Neuronal stem cell (in vitro differentiated cells): ENCODE data around the gene PKD2.

Experiments used
- DNase-seq: peaks from one replicate; pipeline ENCODE4 v3.0.0-alpha.2; 2013; ENCODE audit warnings: low spot score
- H2AFZ ChIP-seq: one replicate; pipeline ENCODE4 v1.6.1; 2013; ENCODE audit warnings: mild to moderate bottlenecking, low read length, inconsistent platforms
- H2AK5ac ChIP-seq: 2 replicates; pipeline ENCODE4 v1.6.1; 2013; ENCODE audit warnings: low read depth, mild to moderate bottlenecking, inconsistent platforms, low read length, moderate library complexity, mixed read lengths
- H2BK120ac ChIP-seq: 2 replicates; pipeline ENCODE4 v1.6.1; 2013; ENCODE audit warnings: low read depth, mild to moderate bottlenecking, inconsistent platforms, low read length, moderate library complexity, mixed read lengths
- H2BK12ac ChIP-seq: one replicate; pipeline ENCODE4 v1.6.1; 2013; ENCODE audit warnings: low read length, inconsistent platforms
- H2BK15ac ChIP-seq: 2 replicates; pipeline ENCODE4 v1.6.1; 2013; ENCODE audit warnings: mild to moderate bottlenecking, low read length, inconsistent platforms, mixed read lengths
- H2BK5ac ChIP-seq: one replicate; pipeline ENCODE4 v1.6.1; 2013; ENCODE audit warnings: inconsistent platforms, mild to moderate bottlenecking, low read length, moderate library complexity
- H3K14ac ChIP-seq: one replicate; pipeline ENCODE4 v1.6.1; 2013; ENCODE audit warnings: low read length, inconsistent platforms
- H3K18ac ChIP-seq: 2 replicates; pipeline ENCODE4 v1.6.1; 2013; ENCODE audit warnings: low read length, inconsistent platforms
- H3K23ac ChIP-seq: 2 replicates; pipeline ENCODE4 v1.6.1; 2013; ENCODE audit warnings: low read depth, mild to moderate bottlenecking, mixed read lengths, low read length, inconsistent platforms; ENCODE audit not compliant: poor library complexity
- H3K27ac ChIP-seq: replicated peaks from 3 replicates; pipeline ENCODE4 v1.5.1; 2013; ENCODE audit warnings: low read length, inconsistent platforms
- H3K27me3 ChIP-seq, 3 experiments: 2 replicates each; pipeline ENCODE4 v1.6.1; 2013; ENCODE audit warnings: low read length in 3 of 3, mild to moderate bottlenecking in 2 of 3, inconsistent platforms in 1 of 3, low read depth in 1 of 3, mixed read lengths in 1 of 3, moderate library complexity in 1 of 3; ENCODE audit not compliant: control insufficient read depth in 3 of 3, insufficient read depth in 3 of 3
- H3K36me3 ChIP-seq, 2 donors: replicated peaks in 1 of 2; 2 replicates each; pipeline ENCODE4 v1.6.1; 2013; ENCODE audit warnings: low read length in 2 of 2; ENCODE audit not compliant: control insufficient read depth in 2 of 2, insufficient read depth in 2 of 2
- H3K4ac ChIP-seq: 2 replicates; pipeline ENCODE4 v1.6.1; 2013; ENCODE audit warnings: inconsistent platforms, mild to moderate bottlenecking, low read length, moderate library complexity
- H3K4me1 ChIP-seq, 2 donors: 1 replicate in 1 of 2; 2 replicates in 1 of 2; pipeline ENCODE4 v1.6.1; 2013; ENCODE audit warnings: low read length in 2 of 2, low read depth in 1 of 2; ENCODE audit not compliant: control insufficient read depth in 2 of 2, insufficient read depth in 1 of 2
- H3K4me2 ChIP-seq: one replicate; pipeline ENCODE4 v1.6.1; 2013; ENCODE audit warnings: mild to moderate bottlenecking, low read length, inconsistent platforms; ENCODE audit not compliant: insufficient read depth, poor library complexity, severe bottlenecking
- H3K4me3 ChIP-seq, 2 donors: 2 replicates each; pipeline ENCODE4 v1.5.1; 2013; ENCODE audit warnings: low read length in 2 of 2, mild to moderate bottlenecking in 2 of 2, inconsistent platforms in 1 of 2, moderate library complexity in 1 of 2
- H3K79me1 ChIP-seq: one replicate; pipeline ENCODE4 v1.6.1; 2013; ENCODE audit warnings: low read depth, mild to moderate bottlenecking, inconsistent platforms, low read length, moderate library complexity
- H3K9ac ChIP-seq: one replicate; pipeline ENCODE4 v1.6.1; 2013; ENCODE audit warnings: mild to moderate bottlenecking, low read depth, low read length, inconsistent platforms; ENCODE audit not compliant: poor library complexity
- H3K9me3 ChIP-seq, 2 donors: replicated peaks in 1 of 2; 2 replicates each; pipeline versions ENCODE3 to v1.6.1; 2013; ENCODE audit warnings: low read length in 2 of 2, mild to moderate bottlenecking in 2 of 2, inconsistent platforms in 1 of 2, low read depth in 1 of 2, mixed read lengths in 1 of 2, moderate library complexity in 1 of 2; ENCODE audit not compliant: control insufficient read depth in 2 of 2, insufficient read depth in 1 of 2
- H4K8ac ChIP-seq: one replicate; pipeline ENCODE4 v1.6.1; 2013; ENCODE audit warnings: low read depth, mild to moderate bottlenecking, inconsistent platforms, low read length, moderate library complexity
- H4K91ac ChIP-seq: one replicate; pipeline ENCODE4 v1.6.1; 2013; ENCODE audit warnings: low read length, low read depth, mild to moderate bottlenecking, inconsistent platforms; ENCODE audit not compliant: poor library complexity
- WGBS, 2 donors: extraction: QIAGEN DNeasy Blood & Tissue Kit; methylation state at CpG; one replicate each; pipeline ENCODE4 v1.1.7; 2013; ENCODE audit warnings: missing lambda C conversion rate in 2 of 2, mixed read lengths in 1 of 2; ENCODE audit not compliant: insufficient read length in 2 of 2, insufficient replicate concordance in 1 of 2; ENCODE audit errors: extremely low coverage in 2 of 2; 5-methylcytosine and 5-hydroxymethylcytosine counted together

PKD2 gene

DNA sequence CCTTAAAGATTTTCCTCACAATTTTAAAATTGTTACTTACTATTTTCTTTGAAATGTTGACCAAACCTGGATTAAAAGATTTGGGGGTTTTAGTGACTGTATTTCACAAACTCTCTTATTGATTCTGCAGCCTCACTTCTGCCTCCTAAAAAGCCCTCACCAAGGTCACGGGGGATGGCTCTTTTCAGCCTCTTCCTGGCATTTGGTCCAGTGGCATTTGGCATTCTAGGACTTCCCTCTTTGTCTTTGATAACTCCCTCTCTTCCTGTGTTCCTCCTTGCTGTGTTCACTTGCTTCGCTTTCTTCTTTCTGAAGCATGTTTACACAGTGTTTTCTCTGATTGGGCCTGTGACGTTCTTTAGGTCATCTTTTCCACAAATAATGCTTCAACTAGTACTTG is 21.5 kb downstream of the PKD2 start:
- H2AFZ ChIP-seq, result no peak overlapping the region
- no peak for DNase-seq
- no peak overlapping the region for H3K18ac ChIP-seq
- H4K8ac ChIP-seq, result no peak overlapping the region
- H3K9me3 ChIP-seq, result peaks cover 6 to 20% of the 10 kb centered on the region in 2 donors
- no peak overlapping the region for H2BK12ac ChIP-seq
- no peak overlapping the region for H3K4ac ChIP-seq
- no CpG with 5 or more reads among the region's 3 CpGs for WGBS, 2 donors
- H3K4me2 ChIP-seq, result no peak overlapping the region
- H3K23ac ChIP-seq, result no peak overlapping the region
- no peak overlapping the region for H2AK5ac ChIP-seq
- H3K4me3 ChIP-seq, result no peak overlapping the region
- H3K36me3 ChIP-seq, result peaks cover 15 to 98% of the 10 kb centered on the region in 2 donors
- no peaks in the 10 kb centered on the region for H3K27me3 ChIP-seq
- no peak overlapping the region for H3K27ac ChIP-seq
- no peak overlapping the region for H3K14ac ChIP-seq
- H4K91ac ChIP-seq, result no peak overlapping the region
- H2BK15ac ChIP-seq, result no peak overlapping the region
- no peak overlapping the region for H2BK5ac ChIP-seq
- no peaks in the 10 kb centered on the region for H3K4me1 ChIP-seq
- no peaks in the 10 kb centered on the region for H3K79me1 ChIP-seq
- H3K9ac ChIP-seq, result no peak overlapping the region
- no peak overlapping the region for H2BK120ac ChIP-seq

DNA sequence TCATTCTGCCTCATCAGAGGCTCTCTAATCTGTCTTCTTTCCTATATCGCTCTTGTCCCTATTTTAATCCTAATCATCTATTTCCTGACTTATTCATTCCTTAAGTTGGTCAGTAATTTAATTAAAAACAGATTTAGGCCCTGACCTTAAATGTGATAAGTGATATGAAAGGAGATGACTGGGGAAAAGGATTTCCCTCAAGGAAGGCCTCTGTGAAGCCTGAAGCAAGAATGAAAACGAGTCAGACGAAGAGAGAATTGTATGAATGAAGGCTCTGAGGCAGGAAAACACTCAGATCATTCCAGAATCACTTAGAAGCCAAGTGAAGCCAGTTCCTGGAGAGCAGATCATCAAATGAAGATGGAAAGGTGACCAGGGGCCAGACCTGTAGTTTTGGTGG is 22.1 kb downstream of the PKD2 start:
- Histone ChIP-seq H3K18ac (no peak overlapping the region), H2BK12ac (no peak overlapping the region), H3K4me2 (no peak overlapping the region), H3K9ac (no peak overlapping the region), H2AK5ac (no peak overlapping the region), H2AFZ (no peak overlapping the region), H3K9me3 (peaks cover 6 to 19% of the 10 kb centered on the region in 2 donors), H3K36me3 (peaks cover 15 to 98% of the 10 kb centered on the region in 2 donors), H3K79me1 (no peaks in the 10 kb centered on the region), H3K14ac (no peak overlapping the region), H3K4me1 (no peaks in the 10 kb centered on the region), H2BK120ac (no peak overlapping the region), H2BK5ac (no peak overlapping the region), H3K4me3 (no peak overlapping the region), H3K4ac (no peak overlapping the region), H2BK15ac (no peak overlapping the region), H3K27ac (no peak overlapping the region), H4K8ac (no peak overlapping the region), H4K91ac (no peak overlapping the region), H3K23ac (no peak overlapping the region), H3K27me3 (no peaks in the 10 kb centered on the region)
- no CpG with 5 or more reads among the region's 3 CpGs for WGBS, 2 donors
- DNase-seq, result no peak

DNA sequence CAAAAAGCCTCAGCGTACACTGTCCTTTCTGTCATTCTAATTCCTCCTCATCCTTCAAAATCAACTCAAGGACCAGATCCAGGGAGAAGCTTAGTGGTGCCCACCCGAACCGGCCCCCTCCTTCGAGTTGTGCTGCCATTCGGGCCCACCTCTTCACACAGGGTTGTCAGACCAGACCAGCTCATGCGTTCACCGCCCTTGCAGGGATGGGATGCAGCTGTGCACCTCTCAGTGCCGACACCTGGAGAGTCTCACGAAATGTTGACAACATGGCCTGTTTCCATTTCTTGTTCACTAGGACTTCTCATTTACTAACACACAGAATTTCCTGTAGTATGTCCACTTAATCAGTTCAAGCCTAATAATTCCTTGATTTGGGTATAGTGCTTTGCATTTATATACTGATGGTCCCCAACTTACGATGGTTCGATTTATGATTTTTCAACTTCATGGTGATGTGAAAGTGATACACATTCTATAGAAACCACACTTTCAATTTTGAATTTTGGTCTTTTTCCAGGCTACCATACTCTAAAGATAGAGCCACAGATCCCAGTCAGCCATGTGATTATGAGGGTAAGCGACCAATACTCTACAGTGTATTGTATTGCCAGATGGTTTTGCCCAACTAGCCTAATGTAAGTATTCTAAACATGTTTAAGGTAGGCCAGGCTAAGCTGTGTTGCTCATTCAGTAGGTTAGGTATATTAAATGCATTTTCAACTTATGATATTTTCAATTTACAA is 23.3 kb downstream of the PKD2 start:
- H3K14ac ChIP-seq, result no peak overlapping the region
- H3K4me2 ChIP-seq, result no peak overlapping the region
- peaks cover 21 to 98% of the 10 kb centered on the region in 2 donors for H3K36me3 ChIP-seq
- H4K8ac ChIP-seq, result no peak overlapping the region
- H2AK5ac ChIP-seq, result no peak overlapping the region
- H3K9me3 ChIP-seq, result peaks cover 5 to 10% of the 10 kb centered on the region in 2 donors
- H3K27ac ChIP-seq, result no peak overlapping the region
- no peak overlapping the region for H3K4me3 ChIP-seq
- no peak overlapping the region for H4K91ac ChIP-seq
- DNase-seq, result no peak
- no peak overlapping the region for H2AFZ ChIP-seq
- no peak overlapping the region for H2BK5ac ChIP-seq
- H3K18ac ChIP-seq, result no peak overlapping the region
- H2BK15ac ChIP-seq, result no peak overlapping the region
- H2BK12ac ChIP-seq, result no peak overlapping the region
- no peaks in the 10 kb centered on the region for H3K4me1 ChIP-seq
- no peaks in the 10 kb centered on the region for H3K79me1 ChIP-seq
- H3K9ac ChIP-seq, result no peak overlapping the region
- H3K4ac ChIP-seq, result no peak overlapping the region
- no peak overlapping the region for H3K23ac ChIP-seq
- no peak overlapping the region for H2BK120ac ChIP-seq
- no CpG with 5 or more reads among the region's 12 CpGs for WGBS, 2 donors
- H3K27me3 ChIP-seq, result no peaks in the 10 kb centered on the region

DNA sequence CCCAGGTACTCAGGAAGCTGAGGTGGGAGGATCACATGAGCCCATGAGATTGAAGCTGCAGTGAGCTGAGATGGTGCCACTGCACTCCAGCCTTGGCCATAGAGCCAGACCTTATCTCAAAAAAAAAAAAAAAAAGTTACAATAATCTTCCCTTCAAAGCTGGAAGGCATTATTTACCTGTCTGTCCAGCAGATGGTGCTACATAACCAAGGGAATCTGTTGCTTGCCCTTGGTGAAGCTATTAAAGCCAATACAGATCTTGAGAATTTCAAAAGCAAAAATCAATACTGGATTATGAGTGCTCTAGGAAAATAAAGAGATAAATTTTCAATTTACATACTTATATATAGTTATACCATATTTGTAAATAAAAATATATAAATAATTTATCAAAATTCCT is 25.9 kb downstream of the PKD2 start:
- H2BK120ac ChIP-seq, result no peak overlapping the region
- H2AFZ ChIP-seq, result no peak overlapping the region
- H3K36me3 ChIP-seq, result peaks cover 26 to 99% of the 10 kb centered on the region in 2 donors
- H3K4me3 ChIP-seq, result no peak overlapping the region
- H4K8ac ChIP-seq, result no peak overlapping the region
- H3K79me1 ChIP-seq, result no peaks in the 10 kb centered on the region
- no peak overlapping the region for H3K4ac ChIP-seq
- no peaks in the 10 kb centered on the region for H3K4me1 ChIP-seq
- no peak overlapping the region for H2BK15ac ChIP-seq
- H3K14ac ChIP-seq, result no peak overlapping the region
- H3K4me2 ChIP-seq, result no peak overlapping the region
- peak; percentile 35 for DNase-seq
- H4K91ac ChIP-seq, result no peak overlapping the region
- no peak overlapping the region for H2AK5ac ChIP-seq
- H3K27me3 ChIP-seq, result no peaks in the 10 kb centered on the region
- no peak overlapping the region for H3K9ac ChIP-seq
- H3K9me3 ChIP-seq, result no peaks in the 10 kb centered on the region
- no peak overlapping the region for H2BK5ac ChIP-seq
- no peak overlapping the region for H3K27ac ChIP-seq
- H3K23ac ChIP-seq, result no peak overlapping the region
- H3K18ac ChIP-seq, result no peak overlapping the region
- no peak overlapping the region for H2BK12ac ChIP-seq
